ENCODE measurements around the gene ARID1B. TPM values are rescaled to one million over a fixed set of nuclear protein-coding genes. Genes with fewer than 3 reads are reported as not detected.

Gene ARID1B
- total RNA-seq, 1 donor from 2014 or later = 155 TPM

DNA sequence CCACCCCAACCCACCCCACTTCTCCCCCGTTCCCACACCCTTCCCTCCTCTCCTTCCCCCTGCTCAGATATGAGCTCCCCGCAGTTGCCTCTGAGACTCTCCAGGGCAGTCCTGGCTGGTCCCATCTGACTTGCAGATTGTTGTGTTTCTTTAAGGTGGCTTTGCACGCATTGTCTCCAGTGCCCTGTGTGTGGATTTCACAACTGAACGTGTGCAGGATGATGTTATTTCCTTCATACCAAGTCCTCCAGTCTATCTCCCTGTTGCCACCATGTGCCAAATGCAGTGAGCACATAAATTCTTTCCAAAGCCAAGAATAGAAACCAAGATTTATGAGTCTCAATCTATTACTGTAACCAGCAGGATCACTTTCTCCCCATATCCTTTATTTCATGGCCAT lies 467.0 kb downstream of the ARID1B start:
- Mint-ChIP-seq H3K4me3 (no peak overlapping the region), H3K27me3 (ENCODE audit: low read depth) (peaks cover 11% of the 10 kb centered on the region), H3K27ac (no peak overlapping the region), H3K4me1 (peaks cover 24% of the 10 kb centered on the region), H3K36me3 (peaks cover 2% of the 10 kb centered on the region), H3K9me3 (peaks cover 8% of the 10 kb centered on the region)
- TF ChIP-seq, protein P1, sequence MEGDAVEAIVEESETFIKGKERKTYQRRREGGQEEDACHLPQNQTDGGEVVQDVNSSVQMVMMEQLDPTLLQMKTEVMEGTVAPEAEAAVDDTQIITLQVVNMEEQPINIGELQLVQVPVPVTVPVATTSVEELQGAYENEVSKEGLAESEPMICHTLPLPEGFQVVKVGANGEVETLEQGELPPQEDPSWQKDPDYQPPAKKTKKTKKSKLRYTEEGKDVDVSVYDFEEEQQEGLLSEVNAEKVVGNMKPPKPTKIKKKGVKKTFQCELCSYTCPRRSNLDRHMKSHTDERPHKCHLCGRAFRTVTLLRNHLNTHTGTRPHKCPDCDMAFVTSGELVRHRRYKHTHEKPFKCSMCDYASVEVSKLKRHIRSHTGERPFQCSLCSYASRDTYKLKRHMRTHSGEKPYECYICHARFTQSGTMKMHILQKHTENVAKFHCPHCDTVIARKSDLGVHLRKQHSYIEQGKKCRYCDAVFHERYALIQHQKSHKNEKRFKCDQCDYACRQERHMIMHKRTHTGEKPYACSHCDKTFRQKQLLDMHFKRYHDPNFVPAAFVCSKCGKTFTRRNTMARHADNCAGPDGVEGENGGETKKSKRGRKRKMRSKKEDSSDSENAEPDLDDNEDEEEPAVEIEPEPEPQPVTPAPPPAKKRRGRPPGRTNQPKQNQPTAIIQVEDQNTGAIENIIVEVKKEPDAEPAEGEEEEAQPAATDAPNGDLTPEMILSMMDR (IDR thresholded peaks at IDR 0.05; ENCODE audit: unreplicated experiment) = no peak
- no peak for DNase-seq (ENCODE audit: low spot score in 2 of 2, unreplicated experiment in 2 of 2)

DNA sequence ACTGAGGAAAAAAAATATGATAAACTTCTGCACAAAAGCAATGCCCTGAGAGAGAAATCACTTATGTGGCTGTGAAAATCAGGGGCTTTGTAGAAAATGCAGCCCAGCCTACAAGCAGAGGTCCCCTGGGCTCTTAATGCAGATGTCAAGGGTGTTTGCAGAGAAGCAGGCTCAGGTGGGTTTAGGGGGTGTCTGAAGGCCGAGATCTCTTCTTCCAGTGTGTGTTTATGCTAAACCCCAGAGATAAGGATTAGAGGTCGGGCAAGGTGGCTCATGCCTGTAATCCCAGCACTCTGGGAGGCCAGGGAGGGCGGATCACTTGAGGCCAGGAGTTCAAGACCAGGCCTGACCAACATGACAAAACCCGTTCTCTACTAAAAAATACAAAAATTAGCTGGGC lies 467.6 kb downstream of the ARID1B start:
- TF ChIP-seq, protein P1 (IDR thresholded peaks at IDR 0.05; ENCODE audit: unreplicated experiment) = no peak
- H3K27me3 Mint-ChIP-seq (ENCODE audit: low read depth) = peaks cover 5% of the 10 kb centered on the region
- peaks cover 8% of the 10 kb centered on the region for H3K9me3 Mint-ChIP-seq
- peaks cover 2% of the 10 kb centered on the region for H3K36me3 Mint-ChIP-seq
- no peak for DNase-seq (ENCODE audit: low spot score in 2 of 2, unreplicated experiment in 2 of 2)
- peaks cover 18% of the 10 kb centered on the region for H3K4me1 Mint-ChIP-seq
- no peak overlapping the region for H3K27ac Mint-ChIP-seq
- H3K4me3 Mint-ChIP-seq = no peak overlapping the region

DNA sequence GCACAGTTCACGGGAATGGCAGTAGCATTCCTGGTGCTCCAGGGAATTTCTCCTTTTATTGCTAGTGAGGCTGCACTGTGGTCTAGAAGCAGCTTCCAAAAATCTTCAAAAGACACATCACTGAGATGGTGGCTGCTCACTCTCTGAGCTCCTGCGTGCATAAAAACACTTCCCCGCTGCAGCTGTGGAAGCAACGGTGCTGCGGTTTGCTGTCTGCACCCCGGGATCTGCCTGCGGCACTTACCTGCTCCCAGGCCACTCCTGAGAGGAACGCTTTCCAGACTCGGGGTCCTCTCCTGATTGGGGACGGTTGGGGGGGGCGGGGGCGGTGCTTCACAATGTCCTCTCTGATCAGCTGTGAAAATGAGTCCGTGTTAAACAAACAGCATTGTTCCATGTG lies 468.3 kb downstream of the ARID1B start:
- Mint-ChIP-seq H3K4me3 (no peak overlapping the region), H3K36me3 (peaks cover 2% of the 10 kb centered on the region), H3K27ac (no peak overlapping the region), H3K9me3 (peaks cover 8% of the 10 kb centered on the region), H3K27me3 (ENCODE audit: low read depth) (peaks cover 4% of the 10 kb centered on the region), H3K4me1 (peaks cover 13% of the 10 kb centered on the region)
- DNase-seq (ENCODE audit: low spot score in 2 of 2, unreplicated experiment in 2 of 2) = no peak
- TF ChIP-seq, protein P1 (IDR thresholded peaks at IDR 0.05; ENCODE audit: unreplicated experiment) = no peak

DNA sequence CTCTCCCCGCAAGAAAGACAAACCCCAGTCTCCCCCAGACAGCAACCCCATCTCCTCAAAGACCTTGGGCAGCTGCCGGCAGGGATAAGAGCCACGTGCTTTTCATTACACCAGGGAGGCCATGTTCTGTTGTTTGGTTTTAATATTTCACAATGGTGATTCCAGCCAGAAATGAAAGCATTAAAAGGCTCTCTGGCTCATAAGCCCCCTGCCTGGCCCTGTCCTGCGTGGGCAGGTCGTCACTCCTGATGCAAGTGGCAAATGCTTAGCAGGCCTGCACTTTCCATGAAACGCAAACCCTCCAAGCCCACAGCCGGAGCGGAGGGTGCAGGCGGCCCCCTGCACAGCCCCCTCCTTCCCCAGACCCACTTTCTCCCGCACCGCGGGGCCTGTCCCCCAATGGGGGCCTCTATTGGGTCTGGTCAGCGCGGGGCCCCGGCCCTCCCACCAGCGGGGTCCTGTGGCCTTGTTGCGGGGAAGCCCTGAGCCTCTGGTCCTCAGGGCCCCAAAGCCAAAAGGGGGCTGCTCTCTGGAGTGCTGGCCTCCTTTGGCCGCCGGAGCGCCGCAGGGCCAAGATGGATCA lies 469.0 kb downstream of the ARID1B start:
- H3K27me3 Mint-ChIP-seq (ENCODE audit: low read depth) = peaks cover 4% of the 10 kb centered on the region
- H3K36me3 Mint-ChIP-seq = peaks cover 2% of the 10 kb centered on the region
- DNase-seq (ENCODE audit: low spot score in 2 of 2, unreplicated experiment in 2 of 2) = no peak
- H3K4me1 Mint-ChIP-seq = peaks cover 10% of the 10 kb centered on the region
- TF ChIP-seq, protein P1 (IDR thresholded peaks at IDR 0.05; ENCODE audit: unreplicated experiment) = no peak
- H3K4me3 Mint-ChIP-seq = no peak overlapping the region
- peaks cover 8% of the 10 kb centered on the region for H3K9me3 Mint-ChIP-seq
- no peak overlapping the region for H3K27ac Mint-ChIP-seq

DNA sequence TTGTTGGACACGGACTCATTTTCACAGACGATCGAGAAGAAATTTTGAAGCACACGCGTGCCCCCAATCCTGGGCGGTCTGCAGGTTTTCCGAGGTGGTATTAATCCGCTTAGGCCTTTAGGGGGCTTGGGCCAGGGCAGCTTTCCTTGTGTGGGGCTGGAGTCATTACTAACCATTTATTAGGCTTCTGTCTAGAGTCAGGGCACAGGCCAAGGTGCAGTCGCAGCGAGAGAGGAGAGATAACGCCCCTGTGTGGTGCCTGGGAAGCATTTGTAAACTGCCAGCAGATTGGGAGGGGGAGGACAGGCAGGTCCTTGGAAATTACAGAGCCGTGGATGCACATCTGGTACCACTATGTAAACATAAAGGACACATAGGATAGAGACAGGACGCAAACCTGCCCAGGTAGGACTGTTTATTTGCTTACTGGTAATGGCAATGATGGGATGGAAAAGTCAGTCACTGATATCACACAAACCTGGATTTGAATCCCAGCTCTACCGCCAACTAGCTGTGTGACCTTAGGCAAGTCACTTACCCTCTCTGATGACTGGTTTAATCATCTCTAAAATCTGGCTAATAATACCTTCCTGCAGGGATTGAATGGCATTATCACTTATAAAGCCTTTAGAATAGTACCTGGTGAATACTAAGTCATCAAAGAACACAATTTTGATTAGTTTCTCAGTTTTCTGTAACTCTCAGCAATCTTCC lies 469.8 kb downstream of the ARID1B start:
- Mint-ChIP-seq H3K27ac (no peak overlapping the region), H3K4me3 (no peak overlapping the region), H3K4me1 (peaks cover 16% of the 10 kb centered on the region), H3K9me3 (peaks cover 8% of the 10 kb centered on the region), H3K27me3 (ENCODE audit: low read depth) (peaks cover 4% of the 10 kb centered on the region), H3K36me3 (peaks cover 2% of the 10 kb centered on the region)
- DNase-seq (ENCODE audit: low spot score in 2 of 2, unreplicated experiment in 2 of 2) = no peak
- TF ChIP-seq, protein P1 (IDR thresholded peaks at IDR 0.05; ENCODE audit: unreplicated experiment) = no peak
